RWPE2 (cell line): Measurements from ENCODE around the gene SCN5A.

Source experiments
- ATAC-seq: fragments of 200-7000 bp; cut with Tn5 transposase; 3 replicates; pipeline ENCODE4 v1.9.1; 2021; ENCODE audit warnings: low read depth
- DNase-seq: peaks from one replicate; pipeline ENCODE4 v3.0.0-alpha.2; 2020; ENCODE audit warnings: low spot score
- H3K27ac ChIP-seq: fragments of 450-650 bp; 2 replicates; pipeline ENCODE4 v1.5.1; 2017; ENCODE audit warnings: mild to moderate bottlenecking; ENCODE audit not compliant: poor library complexity, severe bottlenecking
- H3K27me3 ChIP-seq: fragments of 250-450 bp; sonication (Bioruptor Pico); 2 replicates; pipeline ENCODE4 v1.5.1; 2021; ENCODE audit warnings: mild to moderate bottlenecking, moderate library complexity; ENCODE audit not compliant: insufficient read depth, poor library complexity, severe bottlenecking
- H3K36me3 ChIP-seq: fragments of 250-450 bp; sonication (Bioruptor Pico); 2 replicates; pipeline ENCODE4 v1.5.1; 2020; ENCODE audit warnings: low read depth, mild to moderate bottlenecking, moderate library complexity
- H3K4me1 ChIP-seq: fragments of 250-450 bp; sonication (Bioruptor Pico); 2 replicates; pipeline ENCODE4 v1.5.1; 2021; ENCODE audit warnings: mild to moderate bottlenecking, moderate library complexity; ENCODE audit not compliant: insufficient read depth, poor library complexity, severe bottlenecking
- H3K4me3 ChIP-seq: fragments of 250-450 bp; sonication (Bioruptor Pico); 2 replicates; pipeline ENCODE4 v1.5.1; 2021; ENCODE audit warnings: mild to moderate bottlenecking, moderate library complexity; ENCODE audit not compliant: severe bottlenecking
- H3K9me3 ChIP-seq: fragments of 250-450 bp; sonication (Bioruptor Pico); 2 replicates; pipeline ENCODE4 v1.5.1; 2021; ENCODE audit warnings: mild to moderate bottlenecking, moderate library complexity; ENCODE audit not compliant: severe bottlenecking
- TF ChIP-seq, protein P1 (sequence below): fragments of 450-650 bp; IDR thresholded peaks from one replicate; pipeline ENCODE4 v1.5.1; 2017; ENCODE audit warnings: mild to moderate bottlenecking, moderate library complexity; ENCODE audit not compliant: poor library complexity, severe bottlenecking

The SCN5A gene

GRCh38 chr3:38522002-38522401 lies 127.5 kb downstream of the SCN5A start:
- H3K4me1 ChIP-seq, result no peaks in the 10 kb centered on the region
- H3K27me3 ChIP-seq, result no peaks in the 10 kb centered on the region
- ATAC-seq (no peak), DNase-seq (no peak)
- peaks cover 37% of the 10 kb centered on the region for H3K36me3 ChIP-seq
- H3K4me3 ChIP-seq, result no peak overlapping the region
- no peaks in the 10 kb centered on the region for H3K9me3 ChIP-seq
- TF ChIP-seq, protein P1, sequence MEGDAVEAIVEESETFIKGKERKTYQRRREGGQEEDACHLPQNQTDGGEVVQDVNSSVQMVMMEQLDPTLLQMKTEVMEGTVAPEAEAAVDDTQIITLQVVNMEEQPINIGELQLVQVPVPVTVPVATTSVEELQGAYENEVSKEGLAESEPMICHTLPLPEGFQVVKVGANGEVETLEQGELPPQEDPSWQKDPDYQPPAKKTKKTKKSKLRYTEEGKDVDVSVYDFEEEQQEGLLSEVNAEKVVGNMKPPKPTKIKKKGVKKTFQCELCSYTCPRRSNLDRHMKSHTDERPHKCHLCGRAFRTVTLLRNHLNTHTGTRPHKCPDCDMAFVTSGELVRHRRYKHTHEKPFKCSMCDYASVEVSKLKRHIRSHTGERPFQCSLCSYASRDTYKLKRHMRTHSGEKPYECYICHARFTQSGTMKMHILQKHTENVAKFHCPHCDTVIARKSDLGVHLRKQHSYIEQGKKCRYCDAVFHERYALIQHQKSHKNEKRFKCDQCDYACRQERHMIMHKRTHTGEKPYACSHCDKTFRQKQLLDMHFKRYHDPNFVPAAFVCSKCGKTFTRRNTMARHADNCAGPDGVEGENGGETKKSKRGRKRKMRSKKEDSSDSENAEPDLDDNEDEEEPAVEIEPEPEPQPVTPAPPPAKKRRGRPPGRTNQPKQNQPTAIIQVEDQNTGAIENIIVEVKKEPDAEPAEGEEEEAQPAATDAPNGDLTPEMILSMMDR, result no peak
- H3K27ac ChIP-seq, result no peak overlapping the region

DNA sequence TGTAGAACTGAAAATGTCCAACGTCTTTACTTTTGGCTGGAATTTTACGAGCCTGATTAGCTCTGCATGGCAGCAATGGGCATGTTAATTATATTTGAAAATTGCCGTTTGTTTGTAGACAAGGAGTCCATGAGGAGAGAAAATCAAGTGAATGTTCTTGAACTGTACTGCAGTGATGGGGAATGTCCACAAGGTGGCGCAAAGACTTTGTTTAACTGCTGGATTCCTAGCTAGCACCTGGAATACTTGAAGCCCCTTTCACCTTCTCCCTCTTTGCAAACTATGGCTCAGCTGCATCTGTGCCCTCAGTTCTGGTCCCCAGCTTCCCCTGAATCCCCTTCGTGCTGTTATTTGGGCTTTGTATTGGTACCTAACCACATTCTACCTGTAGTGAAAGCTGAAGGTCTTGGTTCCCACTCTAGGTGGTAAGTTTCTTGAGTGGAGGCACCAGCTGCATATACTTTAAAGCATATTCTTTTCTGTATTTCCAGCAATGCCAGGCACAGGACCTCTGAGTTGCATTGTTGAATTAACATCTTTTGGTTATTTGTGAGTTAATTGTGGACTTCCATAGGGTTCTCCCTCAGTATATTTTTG lies 128.0 kb downstream of the SCN5A start:
- Histone ChIP-seq H3K9me3 (no peaks in the 10 kb centered on the region), H3K4me1 (no peaks in the 10 kb centered on the region), H3K4me3 (no peak overlapping the region), H3K36me3 (peaks cover 40% of the 10 kb centered on the region), H3K27me3 (no peaks in the 10 kb centered on the region), H3K27ac (no peak overlapping the region)
- TF ChIP-seq, protein P1, result peak; percentile 91
- ATAC-seq (0 out of 3 replicates have a peak, but pooled peaks have one; percentile 41), DNase-seq (no peak)

DNA sequence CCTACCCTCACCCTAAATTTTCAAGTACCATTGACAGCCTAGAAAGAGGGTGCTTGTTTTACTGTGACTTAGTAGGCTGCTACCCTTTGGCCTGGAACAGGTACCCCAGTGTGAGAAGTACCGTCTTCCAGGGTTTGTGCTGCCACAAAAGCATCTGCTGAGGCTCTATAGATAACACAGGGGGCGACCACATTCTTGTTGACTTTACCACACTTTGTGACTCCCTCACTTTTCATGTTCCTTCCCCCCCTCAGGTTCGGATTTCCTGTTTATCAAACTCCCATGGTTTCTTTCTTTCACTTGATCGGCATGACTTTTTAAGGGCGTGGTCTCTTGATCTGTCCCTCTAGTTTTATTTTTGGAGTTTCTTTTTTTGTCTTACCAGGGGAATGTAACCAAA lies 129.8 kb downstream of the SCN5A start:
- DNase-seq (no peak), ATAC-seq (no peak)
- no peak overlapping the region for H3K27ac ChIP-seq

DNA sequence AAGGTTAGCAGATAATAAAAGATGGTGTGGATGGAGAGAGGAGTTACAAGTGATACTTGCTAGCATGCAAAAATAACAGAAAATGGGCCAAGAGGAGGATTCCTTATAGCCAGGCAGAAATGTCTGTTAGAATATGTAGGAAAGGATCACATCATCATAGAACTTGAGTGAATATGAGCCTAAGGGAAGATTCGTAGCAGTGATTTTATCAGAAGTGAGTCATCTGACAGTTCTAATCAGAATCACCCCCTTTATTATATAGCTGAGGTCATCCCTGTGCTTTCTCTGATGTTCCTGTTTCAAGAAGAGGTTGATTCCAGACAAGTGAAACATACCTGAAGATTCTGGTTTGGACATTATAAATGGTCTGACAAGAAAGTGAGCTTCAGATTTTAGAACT lies 130.5 kb downstream of the SCN5A start:
- DNase-seq, result no peak
- Histone ChIP-seq H3K36me3 (peaks cover 41% of the 10 kb centered on the region), H3K4me3 (no peak overlapping the region), H3K27me3 (no peaks in the 10 kb centered on the region), H3K9me3 (no peaks in the 10 kb centered on the region), H3K4me1 (no peaks in the 10 kb centered on the region), H3K27ac (no peak overlapping the region)
- 0 out of 3 replicates have a peak, but pooled peaks have one; percentile 27 for ATAC-seq
- TF ChIP-seq, protein P1, result no peak

More for the DNA sequence above, 129.8 kb downstream of the SCN5A start:
- TF ChIP-seq, protein P1, result no peak
- Histone ChIP-seq H3K9me3 (no peaks in the 10 kb centered on the region), H3K4me1 (no peaks in the 10 kb centered on the region), H3K36me3 (peaks cover 44% of the 10 kb centered on the region), H3K4me3 (no peak overlapping the region), H3K27me3 (no peaks in the 10 kb centered on the region)

- no peaks in the 10 kb centered on the region for H3K9me3 ChIP-seq
- TF ChIP-seq, protein P1, result no peak
- peaks cover 33% of the 10 kb centered on the region for H3K36me3 ChIP-seq
- ATAC-seq, result no peak
- H3K4me1 ChIP-seq, result no peaks in the 10 kb centered on the region
- no peak overlapping the region for H3K27ac ChIP-seq
- H3K4me3 ChIP-seq, result no peak overlapping the region
- no peaks in the 10 kb centered on the region for H3K27me3 ChIP-seq
- no peak for DNase-seq
Measured at GRCh38 chr3:38516669-38517068, 132.8 kb downstream of the SCN5A start.
